ENCODE data around the gene ATL3. TPM values are rescaled to one million over a fixed set of nuclear protein-coding genes. Genes with fewer than 3 reads are reported as not detected.
"Not testable (repeated sequence)": the region's sequence is repeated elsewhere in the genome, so short reads cannot be mapped to it uniquely, and the experiment has no call there.

Gene ATL3
- total and polyA plus RNA-seq, 2 experiments from 2014 or later: 8.7 to 36.2 TPM

DNA sequence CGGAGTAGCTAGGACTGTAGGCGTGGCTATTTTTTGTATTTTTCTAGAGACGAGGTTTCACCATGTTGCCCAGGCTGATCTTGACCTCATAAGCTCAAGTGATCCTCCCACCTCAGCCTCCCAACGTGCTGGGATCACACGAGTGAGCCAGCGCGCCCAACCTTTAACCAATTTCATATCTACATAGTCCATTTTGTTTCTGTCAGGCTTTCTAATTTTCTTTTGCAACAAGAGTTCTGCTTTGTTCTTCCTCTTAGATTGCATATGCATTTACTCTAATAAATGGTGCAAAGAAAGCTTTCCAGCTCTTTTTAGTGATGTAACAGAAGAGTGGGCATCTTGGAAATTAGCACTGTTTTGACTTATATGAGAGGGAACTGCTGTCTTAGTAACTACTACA is 23.4 kb upstream of the ATL3 start:
- H3K36me3 ChIP-seq (replicated peaks; ENCODE audit: insufficient read depth, low read depth): no peaks in the 10 kb centered on the region
- no peak overlapping the region for H3K4me2 ChIP-seq
- no peak overlapping the region for H2AFZ ChIP-seq
- no peak overlapping the region for H3K4me3 ChIP-seq
- H3K9me2 ChIP-seq (replicated peaks; ENCODE audit: insufficient read depth): no peaks in the 10 kb centered on the region
- H4K20me1 ChIP-seq (ENCODE audit: insufficient read depth, poor library complexity, severe bottlenecking): peaks cover 2% of the 10 kb centered on the region
- no peaks in the 10 kb centered on the region for H3K9me3 ChIP-seq (ENCODE audit: low read depth)
- DNase-seq (ENCODE audit: low spot score): no peak
- H3K27ac ChIP-seq: no peak overlapping the region
- WGBS (ENCODE audit: low lambda C conversion rate, missing lambda C conversion rate): 93% methylated on average over 7 of the region's 7 CpGs
- H3K4me1 ChIP-seq (ENCODE audit: insufficient read depth): peaks cover 3% of the 10 kb centered on the region
- H3K27me3 ChIP-seq: no peaks in the 10 kb centered on the region
- peaks cover 79% of the 10 kb centered on the region for H3K79me2 ChIP-seq
- TF ChIP-seq, protein P1, sequence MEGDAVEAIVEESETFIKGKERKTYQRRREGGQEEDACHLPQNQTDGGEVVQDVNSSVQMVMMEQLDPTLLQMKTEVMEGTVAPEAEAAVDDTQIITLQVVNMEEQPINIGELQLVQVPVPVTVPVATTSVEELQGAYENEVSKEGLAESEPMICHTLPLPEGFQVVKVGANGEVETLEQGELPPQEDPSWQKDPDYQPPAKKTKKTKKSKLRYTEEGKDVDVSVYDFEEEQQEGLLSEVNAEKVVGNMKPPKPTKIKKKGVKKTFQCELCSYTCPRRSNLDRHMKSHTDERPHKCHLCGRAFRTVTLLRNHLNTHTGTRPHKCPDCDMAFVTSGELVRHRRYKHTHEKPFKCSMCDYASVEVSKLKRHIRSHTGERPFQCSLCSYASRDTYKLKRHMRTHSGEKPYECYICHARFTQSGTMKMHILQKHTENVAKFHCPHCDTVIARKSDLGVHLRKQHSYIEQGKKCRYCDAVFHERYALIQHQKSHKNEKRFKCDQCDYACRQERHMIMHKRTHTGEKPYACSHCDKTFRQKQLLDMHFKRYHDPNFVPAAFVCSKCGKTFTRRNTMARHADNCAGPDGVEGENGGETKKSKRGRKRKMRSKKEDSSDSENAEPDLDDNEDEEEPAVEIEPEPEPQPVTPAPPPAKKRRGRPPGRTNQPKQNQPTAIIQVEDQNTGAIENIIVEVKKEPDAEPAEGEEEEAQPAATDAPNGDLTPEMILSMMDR (IDR thresholded peaks at IDR 0.05; ENCODE audit: poor library complexity): no peak
- TF ChIP-seq EZH2phosphoT487 (IDR thresholded peaks at IDR 0.05; ENCODE audit: low read depth, severe bottlenecking, unreplicated experiment) (no peak), EZH2 (IDR thresholded peaks at IDR 0.05; ENCODE audit: borderline replicate concordance) (no peak)

DNA sequence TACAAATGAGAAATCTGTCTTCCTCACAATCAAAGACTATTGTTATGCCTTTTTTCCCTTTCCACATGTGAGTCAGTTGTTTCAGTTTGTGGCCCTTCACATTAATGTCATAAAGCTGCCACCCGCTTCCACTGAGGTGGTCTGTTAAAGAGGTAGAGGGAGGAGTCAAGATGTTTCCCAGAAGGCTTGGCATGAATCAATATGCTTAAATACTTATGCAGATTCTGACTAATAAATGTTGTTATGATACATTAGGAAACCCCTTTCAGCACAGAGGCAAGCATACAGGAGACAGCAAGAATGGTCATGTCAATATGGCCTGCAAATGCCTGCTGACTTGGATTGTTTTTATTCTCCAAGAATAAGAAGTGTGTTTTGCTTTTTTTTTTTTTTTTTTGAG is 16.7 kb upstream of the ATL3 start:
- Histone ChIP-seq H3K4me1 (ENCODE audit: insufficient read depth) (peaks cover 8% of the 10 kb centered on the region), H4K20me1 (ENCODE audit: insufficient read depth, poor library complexity, severe bottlenecking) (peaks cover 2% of the 10 kb centered on the region), H3K79me2 (peaks cover 97% of the 10 kb centered on the region), H3K4me2 (no peak overlapping the region), H3K4me3 (no peak overlapping the region), H3K9me3 (ENCODE audit: low read depth) (no peaks in the 10 kb centered on the region), H2AFZ (no peak overlapping the region), H3K27ac (no peak overlapping the region), H3K36me3 (replicated peaks; ENCODE audit: insufficient read depth, low read depth) (no peaks in the 10 kb centered on the region), H3K27me3 (no peaks in the 10 kb centered on the region), H3K9me2 (replicated peaks; ENCODE audit: insufficient read depth) (no peaks in the 10 kb centered on the region)
- no peak for DNase-seq (ENCODE audit: low spot score)
- TF ChIP-seq EZH2 (IDR thresholded peaks at IDR 0.05; ENCODE audit: borderline replicate concordance): no peak
- no peak for TF ChIP-seq EZH2phosphoT487 (IDR thresholded peaks at IDR 0.05; ENCODE audit: low read depth, severe bottlenecking, unreplicated experiment)
- TF ChIP-seq, protein P1 (IDR thresholded peaks at IDR 0.05; ENCODE audit: poor library complexity): no peak
- 96% methylated on average over 1 of the region's 1 CpG for WGBS (ENCODE audit: low lambda C conversion rate, missing lambda C conversion rate)

DNA sequence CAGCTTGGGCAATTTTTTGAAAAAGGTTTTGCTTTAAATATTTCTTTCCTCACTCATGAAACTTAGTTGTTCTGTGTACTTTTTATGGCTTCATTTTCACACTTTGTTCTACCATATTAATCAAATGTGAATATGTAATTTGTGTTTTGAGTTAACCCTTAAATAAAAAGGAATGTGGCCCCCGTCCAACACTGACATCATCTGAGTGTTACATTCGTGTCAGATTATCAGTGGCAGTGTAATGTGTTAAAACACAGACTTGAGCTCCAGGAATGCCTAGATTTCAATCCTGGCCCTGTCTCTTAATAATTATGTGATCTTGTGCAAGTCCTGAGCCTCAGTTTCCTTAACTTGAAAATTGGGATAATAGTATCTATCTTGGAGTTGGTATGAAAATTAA is 15.8 kb upstream of the ATL3 start:
- TF ChIP-seq EZH2 (IDR thresholded peaks at IDR 0.05; ENCODE audit: borderline replicate concordance): no peak
- no peak for TF ChIP-seq EZH2phosphoT487 (IDR thresholded peaks at IDR 0.05; ENCODE audit: low read depth, severe bottlenecking, unreplicated experiment)
- Histone ChIP-seq H3K27me3 (no peaks in the 10 kb centered on the region), H3K9me3 (ENCODE audit: low read depth) (no peaks in the 10 kb centered on the region), H3K79me2 (peaks cover 94% of the 10 kb centered on the region), H3K9me2 (replicated peaks; ENCODE audit: insufficient read depth) (no peaks in the 10 kb centered on the region), H3K4me1 (ENCODE audit: insufficient read depth) (peaks cover 8% of the 10 kb centered on the region), H2AFZ (no peak overlapping the region), H3K4me2 (no peak overlapping the region), H3K36me3 (replicated peaks; ENCODE audit: insufficient read depth, low read depth) (no peaks in the 10 kb centered on the region), H3K4me3 (no peak overlapping the region), H3K27ac (no peak overlapping the region), H4K20me1 (ENCODE audit: insufficient read depth, poor library complexity, severe bottlenecking) (peaks cover 2% of the 10 kb centered on the region)
- DNase-seq (ENCODE audit: low spot score): no peak
- WGBS (ENCODE audit: low lambda C conversion rate, missing lambda C conversion rate): 78% methylated on average over 2 of the region's 2 CpGs

DNA sequence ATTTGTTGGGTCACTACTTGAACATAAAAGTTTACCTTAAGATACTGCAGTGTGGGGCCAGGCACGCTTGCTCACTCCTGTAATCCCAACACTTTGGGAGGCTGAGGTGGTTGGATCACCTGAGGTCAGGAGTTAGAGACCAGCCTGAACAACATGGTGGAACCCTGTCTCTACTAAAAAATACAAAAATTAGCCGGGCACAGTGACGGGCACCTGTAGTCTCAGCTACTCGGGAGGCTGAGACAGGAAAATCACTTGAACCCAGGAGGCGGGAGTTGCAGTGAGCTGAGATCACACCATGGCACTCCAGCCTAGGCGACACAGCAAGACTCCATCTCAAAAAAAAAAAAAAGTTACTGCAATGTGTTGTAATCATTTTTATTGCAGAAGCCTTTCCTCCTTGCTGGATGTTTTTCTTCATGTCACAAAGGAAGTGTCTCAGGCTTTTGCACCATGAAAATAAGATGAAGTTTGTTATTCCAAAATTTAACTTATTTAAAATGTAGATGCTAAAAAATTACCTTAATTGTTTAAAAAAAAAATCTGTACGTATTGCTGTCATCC is 14.1 kb upstream of the ATL3 start:
- not testable (repeated sequence) for H2AFZ ChIP-seq; H3K27me3 ChIP-seq; H3K27ac ChIP-seq; H3K9me2 ChIP-seq (replicated peaks; ENCODE audit: insufficient read depth); H3K9me3 ChIP-seq (ENCODE audit: low read depth); H3K36me3 ChIP-seq (replicated peaks; ENCODE audit: insufficient read depth, low read depth); DNase-seq (ENCODE audit: low spot score); H3K4me2 ChIP-seq; H3K4me3 ChIP-seq; H4K20me1 ChIP-seq (ENCODE audit: insufficient read depth, poor library complexity, severe bottlenecking)
- H3K79me2 ChIP-seq: peaks cover 80% of the 10 kb centered on the region
- WGBS (ENCODE audit: low lambda C conversion rate, missing lambda C conversion rate): 95% methylated on average over 7 of the region's 7 CpGs
- H3K4me1 ChIP-seq (ENCODE audit: insufficient read depth): peaks cover 16% of the 10 kb centered on the region

Data from hepatocyte (in vitro differentiated cells).